SK-N-SH treated with all-trans-retinoic acid at 6 μM for 48 hours (cell line): Measurements from ENCODE around the gene ODAD2.
"Not testable (repeated sequence)": the region's sequence is repeated elsewhere in the genome, so short reads cannot be mapped to it uniquely, and the experiment has no call there.

Experiments used
- ARNTL ChIP-seq: fragments of 450-650 bp; formaldehyde crosslinking; IDR thresholded peaks from 2 replicates; pipeline ENCODE4 v1.5.0; 2020; ENCODE audit warnings: low read depth, mild to moderate bottlenecking, moderate library complexity, borderline replicate concordance
- RARB ChIP-seq: fragments of 250-450 bp; sonication (Bioruptor Pico); IDR thresholded peaks from 2 replicates; pipeline ENCODE4 v1.8.0; 2021; ENCODE audit warnings: mild to moderate bottlenecking, moderate library complexity
- TCF4 ChIP-seq: fragments of 250-450 bp; sonication (Bioruptor Pico); IDR thresholded peaks from 2 replicates; pipeline ENCODE4 v1.8.0; 2021; ENCODE audit warnings: mild to moderate bottlenecking, moderate library complexity, borderline replicate concordance
- TOX ChIP-seq: fragments of 250-450 bp; sonication (Bioruptor Pico); IDR thresholded peaks from 2 replicates; pipeline ENCODE4 v1.8.0; 2021; ENCODE audit warnings: mild to moderate bottlenecking, moderate library complexity, borderline replicate concordance
- ZFP3 ChIP-seq: fragments of 250-450 bp; sonication (Bioruptor Pico); IDR thresholded peaks from 2 replicates; pipeline ENCODE4 v1.5.0; 2020; ENCODE audit warnings: mild to moderate bottlenecking, moderate library complexity
- ZFP30 ChIP-seq: fragments of 450-650 bp; formaldehyde crosslinking; IDR thresholded peaks from 2 replicates; pipeline ENCODE4 v1.5.0; 2022; ENCODE audit warnings: mild to moderate bottlenecking, moderate library complexity
- TF ChIP-seq, protein P1 (sequence below): fragments of 250-450 bp; sonication (Bioruptor Pico); IDR thresholded peaks from 2 replicates; pipeline ENCODE4 v1.8.0; 2020; ENCODE audit warnings: mild to moderate bottlenecking, moderate library complexity, borderline replicate concordance
- TF ChIP-seq, protein P2 (sequence below): fragments of 250-450 bp; sonication (Bioruptor Pico); IDR thresholded peaks from 2 replicates; pipeline ENCODE4 v1.8.0; 2021; ENCODE audit warnings: low read depth, mild to moderate bottlenecking, moderate library complexity, borderline replicate concordance
- TF ChIP-seq, protein P3 (sequence below): fragments of 250-450 bp; sonication (Bioruptor Pico); IDR thresholded peaks from 2 replicates; pipeline ENCODE4 v1.5.0; 2020; ENCODE audit warnings: mild to moderate bottlenecking, moderate library complexity

GRCh38 chr10:27969931-27970330 is 28.9 kb downstream of the ODAD2 start:
- not testable (repeated sequence) for TF ChIP-seq ZFP30 (CRISPR knock-in tag); RARB (CRISPR knock-in tag); ZFP3 (CRISPR knock-in tag); ARNTL; TCF4 (CRISPR knock-in tag); TOX (CRISPR knock-in tag)
- TF ChIP-seq, protein P1, sequence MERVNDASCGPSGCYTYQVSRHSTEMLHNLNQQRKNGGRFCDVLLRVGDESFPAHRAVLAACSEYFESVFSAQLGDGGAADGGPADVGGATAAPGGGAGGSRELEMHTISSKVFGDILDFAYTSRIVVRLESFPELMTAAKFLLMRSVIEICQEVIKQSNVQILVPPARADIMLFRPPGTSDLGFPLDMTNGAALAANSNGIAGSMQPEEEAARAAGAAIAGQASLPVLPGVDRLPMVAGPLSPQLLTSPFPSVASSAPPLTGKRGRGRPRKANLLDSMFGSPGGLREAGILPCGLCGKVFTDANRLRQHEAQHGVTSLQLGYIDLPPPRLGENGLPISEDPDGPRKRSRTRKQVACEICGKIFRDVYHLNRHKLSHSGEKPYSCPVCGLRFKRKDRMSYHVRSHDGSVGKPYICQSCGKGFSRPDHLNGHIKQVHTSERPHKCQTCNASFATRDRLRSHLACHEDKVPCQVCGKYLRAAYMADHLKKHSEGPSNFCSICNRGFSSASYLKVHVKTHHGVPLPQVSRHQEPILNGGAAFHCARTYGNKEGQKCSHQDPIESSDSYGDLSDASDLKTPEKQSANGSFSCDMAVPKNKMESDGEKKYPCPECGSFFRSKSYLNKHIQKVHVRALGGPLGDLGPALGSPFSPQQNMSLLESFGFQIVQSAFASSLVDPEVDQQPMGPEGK (CRISPR knock-in tag): not testable (repeated sequence)
- TF ChIP-seq, protein P2, sequence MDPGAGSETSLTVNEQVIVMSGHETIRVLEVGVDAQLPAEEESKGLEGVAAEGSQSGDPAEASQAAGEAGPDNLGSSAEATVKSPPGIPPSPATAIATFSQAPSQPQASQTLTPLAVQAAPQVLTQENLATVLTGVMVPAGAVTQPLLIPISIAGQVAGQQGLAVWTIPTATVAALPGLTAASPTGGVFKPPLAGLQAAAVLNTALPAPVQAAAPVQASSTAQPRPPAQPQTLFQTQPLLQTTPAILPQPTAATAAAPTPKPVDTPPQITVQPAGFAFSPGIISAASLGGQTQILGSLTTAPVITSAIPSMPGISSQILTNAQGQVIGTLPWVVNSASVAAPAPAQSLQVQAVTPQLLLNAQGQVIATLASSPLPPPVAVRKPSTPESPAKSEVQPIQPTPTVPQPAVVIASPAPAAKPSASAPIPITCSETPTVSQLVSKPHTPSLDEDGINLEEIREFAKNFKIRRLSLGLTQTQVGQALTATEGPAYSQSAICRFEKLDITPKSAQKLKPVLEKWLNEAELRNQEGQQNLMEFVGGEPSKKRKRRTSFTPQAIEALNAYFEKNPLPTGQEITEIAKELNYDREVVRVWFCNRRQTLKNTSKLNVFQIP (CRISPR knock-in tag): not testable (repeated sequence)
- TF ChIP-seq, protein P3, sequence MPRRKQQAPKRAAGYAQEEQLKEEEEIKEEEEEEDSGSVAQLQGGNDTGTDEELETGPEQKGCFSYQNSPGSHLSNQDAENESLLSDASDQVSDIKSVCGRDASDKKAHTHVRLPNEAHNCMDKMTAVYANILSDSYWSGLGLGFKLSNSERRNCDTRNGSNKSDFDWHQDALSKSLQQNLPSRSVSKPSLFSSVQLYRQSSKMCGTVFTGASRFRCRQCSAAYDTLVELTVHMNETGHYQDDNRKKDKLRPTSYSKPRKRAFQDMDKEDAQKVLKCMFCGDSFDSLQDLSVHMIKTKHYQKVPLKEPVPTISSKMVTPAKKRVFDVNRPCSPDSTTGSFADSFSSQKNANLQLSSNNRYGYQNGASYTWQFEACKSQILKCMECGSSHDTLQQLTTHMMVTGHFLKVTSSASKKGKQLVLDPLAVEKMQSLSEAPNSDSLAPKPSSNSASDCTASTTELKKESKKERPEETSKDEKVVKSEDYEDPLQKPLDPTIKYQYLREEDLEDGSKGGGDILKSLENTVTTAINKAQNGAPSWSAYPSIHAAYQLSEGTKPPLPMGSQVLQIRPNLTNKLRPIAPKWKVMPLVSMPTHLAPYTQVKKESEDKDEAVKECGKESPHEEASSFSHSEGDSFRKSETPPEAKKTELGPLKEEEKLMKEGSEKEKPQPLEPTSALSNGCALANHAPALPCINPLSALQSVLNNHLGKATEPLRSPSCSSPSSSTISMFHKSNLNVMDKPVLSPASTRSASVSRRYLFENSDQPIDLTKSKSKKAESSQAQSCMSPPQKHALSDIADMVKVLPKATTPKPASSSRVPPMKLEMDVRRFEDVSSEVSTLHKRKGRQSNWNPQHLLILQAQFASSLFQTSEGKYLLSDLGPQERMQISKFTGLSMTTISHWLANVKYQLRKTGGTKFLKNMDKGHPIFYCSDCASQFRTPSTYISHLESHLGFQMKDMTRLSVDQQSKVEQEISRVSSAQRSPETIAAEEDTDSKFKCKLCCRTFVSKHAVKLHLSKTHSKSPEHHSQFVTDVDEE (CRISPR knock-in tag): not testable (repeated sequence)
